SK-N-SH (cell line): ENCODE results near the gene RASGEF1C.
A peak's percentile ranks its signal among the peaks of the same experiment; 100 is the strongest.

Experiments used
- CHD2 ChIP-seq: fragments of 150-350 bp; IDR thresholded peaks from 2 replicates; pipeline ENCODE4 v1.6.1; 2018; ENCODE audit warnings: low read length; ENCODE audit not compliant: partially characterized antibody
- EZH2phosphoT487 ChIP-seq: fragments of 200-600 bp; sonication (generic); IDR thresholded peaks from 2 replicates; pipeline ENCODE4 v1.6.1; 2017; ENCODE audit warnings: low read depth, mixed run types, mild to moderate bottlenecking, antibody characterized with exemption, moderate library complexity, borderline replicate concordance
- FOXM1 ChIP-seq: IDR thresholded peaks from 2 replicates; pipeline ENCODE4 v1.4.0; 2012; ENCODE audit warnings: low read depth, mild to moderate bottlenecking
- MXI1 ChIP-seq: IDR thresholded peaks from 2 replicates; pipeline ENCODE4 v1.6.1; 2012; ENCODE audit warnings: mild to moderate bottlenecking, low read depth, low read length, improper control_type of control experiment
- NFIC ChIP-seq: IDR thresholded peaks from 2 replicates; pipeline ENCODE4 v1.4.0; 2012; ENCODE audit warnings: borderline replicate concordance
- POLR2AphosphoS5 ChIP-seq: IDR thresholded peaks from 2 replicates; pipeline ENCODE4 v1.6.1; 2012; ENCODE audit warnings: low read depth, low read length
- RAD21 ChIP-seq: IDR thresholded peaks from 2 replicates; pipeline ENCODE4 v1.6.1; 2012; ENCODE audit warnings: mild to moderate bottlenecking, low read length
- SIN3A ChIP-seq: IDR thresholded peaks from 2 replicates; pipeline ENCODE4 v1.6.1; 2012; ENCODE audit warnings: low read depth, mild to moderate bottlenecking, low read length, moderate library complexity, borderline replicate concordance
- TF ChIP-seq, protein P1 (sequence below): IDR thresholded peaks from 2 replicates; pipeline ENCODE4 v1.4.0; 2012; ENCODE audit warnings: low read depth
- TF ChIP-seq, protein P2 (sequence below): IDR thresholded peaks from 2 replicates; pipeline ENCODE4 v1.4.0; 2012; ENCODE audit warnings: low read depth, borderline replicate concordance
- TF ChIP-seq, protein P3 (sequence below): fragments of 150-350 bp; IDR thresholded peaks from 2 replicates; pipeline ENCODE4 v1.6.1; 2017; ENCODE audit warnings: antibody characterized with exemption, low read length, low read depth, borderline replicate concordance
- TF ChIP-seq, protein P4 (sequence below): fragments of 200-600 bp; sonication (generic); IDR thresholded peaks from 2 replicates; pipeline ENCODE4 v1.6.1; 2017; ENCODE audit warnings: antibody characterized with exemption, mild to moderate bottlenecking, moderate library complexity

DNA sequence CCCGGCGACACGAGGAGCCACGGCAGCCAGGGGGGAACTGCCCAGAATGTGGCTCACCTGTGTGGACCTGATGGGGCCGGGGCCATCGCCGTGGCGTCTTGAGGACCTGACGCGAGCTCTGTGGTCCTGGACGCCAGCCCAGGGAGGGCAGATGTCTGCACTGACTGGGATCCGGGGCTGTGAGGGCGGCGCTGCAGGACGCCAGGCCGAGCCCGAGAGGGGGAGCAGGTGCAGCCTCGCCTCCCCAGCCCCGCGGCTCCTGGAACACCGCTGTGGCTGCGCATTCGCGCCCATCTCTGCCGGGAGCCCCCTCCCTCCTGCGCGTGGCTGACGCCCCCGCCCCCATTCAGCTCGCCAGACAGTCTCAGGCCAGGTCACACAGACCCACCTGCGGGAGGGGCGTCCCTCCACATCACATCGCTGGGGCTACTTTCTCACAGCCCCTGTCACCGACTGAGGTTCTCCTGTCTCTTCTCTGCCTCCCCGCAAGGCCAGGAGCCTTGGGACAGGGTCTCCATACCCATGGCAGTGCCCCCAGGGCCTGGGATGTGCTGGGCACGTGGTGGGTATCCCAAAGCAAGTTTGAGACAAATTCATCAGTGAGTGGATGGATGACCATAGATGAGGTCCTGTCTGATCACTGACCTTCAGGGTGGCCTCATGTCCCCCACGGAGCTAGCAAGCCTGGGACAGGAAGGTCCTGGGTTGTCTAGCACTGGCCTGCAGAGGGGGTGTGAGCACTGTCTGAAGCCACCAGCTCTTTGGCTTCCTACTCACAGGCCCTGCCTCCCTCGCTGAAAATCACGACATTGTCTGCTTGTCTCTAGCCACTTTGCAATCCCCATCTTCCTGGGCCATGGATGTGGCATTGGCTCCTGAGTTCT lies 47.3 kb downstream of the RASGEF1C start:
- TF ChIP-seq, protein P1, sequence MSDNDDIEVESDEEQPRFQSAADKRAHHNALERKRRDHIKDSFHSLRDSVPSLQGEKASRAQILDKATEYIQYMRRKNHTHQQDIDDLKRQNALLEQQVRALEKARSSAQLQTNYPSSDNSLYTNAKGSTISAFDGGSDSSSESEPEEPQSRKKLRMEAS = no peak
- TF ChIP-seq, protein P2, sequence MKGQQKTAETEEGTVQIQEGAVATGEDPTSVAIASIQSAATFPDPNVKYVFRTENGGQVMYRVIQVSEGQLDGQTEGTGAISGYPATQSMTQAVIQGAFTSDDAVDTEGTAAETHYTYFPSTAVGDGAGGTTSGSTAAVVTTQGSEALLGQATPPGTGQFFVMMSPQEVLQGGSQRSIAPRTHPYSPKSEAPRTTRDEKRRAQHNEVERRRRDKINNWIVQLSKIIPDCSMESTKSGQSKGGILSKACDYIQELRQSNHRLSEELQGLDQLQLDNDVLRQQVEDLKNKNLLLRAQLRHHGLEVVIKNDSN = no peak
- TF ChIP-seq NFIC (no peak), CHD2 (no peak), POLR2AphosphoS5 (no peak), FOXM1 (no peak), MXI1 (no peak), EZH2phosphoT487 (no peak), RAD21 (peak; percentile 66), SIN3A (no peak)
- TF ChIP-seq, protein P3, sequence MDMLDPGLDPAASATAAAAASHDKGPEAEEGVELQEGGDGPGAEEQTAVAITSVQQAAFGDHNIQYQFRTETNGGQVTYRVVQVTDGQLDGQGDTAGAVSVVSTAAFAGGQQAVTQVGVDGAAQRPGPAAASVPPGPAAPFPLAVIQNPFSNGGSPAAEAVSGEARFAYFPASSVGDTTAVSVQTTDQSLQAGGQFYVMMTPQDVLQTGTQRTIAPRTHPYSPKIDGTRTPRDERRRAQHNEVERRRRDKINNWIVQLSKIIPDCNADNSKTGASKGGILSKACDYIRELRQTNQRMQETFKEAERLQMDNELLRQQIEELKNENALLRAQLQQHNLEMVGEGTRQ = no peak
- TF ChIP-seq, protein P4, sequence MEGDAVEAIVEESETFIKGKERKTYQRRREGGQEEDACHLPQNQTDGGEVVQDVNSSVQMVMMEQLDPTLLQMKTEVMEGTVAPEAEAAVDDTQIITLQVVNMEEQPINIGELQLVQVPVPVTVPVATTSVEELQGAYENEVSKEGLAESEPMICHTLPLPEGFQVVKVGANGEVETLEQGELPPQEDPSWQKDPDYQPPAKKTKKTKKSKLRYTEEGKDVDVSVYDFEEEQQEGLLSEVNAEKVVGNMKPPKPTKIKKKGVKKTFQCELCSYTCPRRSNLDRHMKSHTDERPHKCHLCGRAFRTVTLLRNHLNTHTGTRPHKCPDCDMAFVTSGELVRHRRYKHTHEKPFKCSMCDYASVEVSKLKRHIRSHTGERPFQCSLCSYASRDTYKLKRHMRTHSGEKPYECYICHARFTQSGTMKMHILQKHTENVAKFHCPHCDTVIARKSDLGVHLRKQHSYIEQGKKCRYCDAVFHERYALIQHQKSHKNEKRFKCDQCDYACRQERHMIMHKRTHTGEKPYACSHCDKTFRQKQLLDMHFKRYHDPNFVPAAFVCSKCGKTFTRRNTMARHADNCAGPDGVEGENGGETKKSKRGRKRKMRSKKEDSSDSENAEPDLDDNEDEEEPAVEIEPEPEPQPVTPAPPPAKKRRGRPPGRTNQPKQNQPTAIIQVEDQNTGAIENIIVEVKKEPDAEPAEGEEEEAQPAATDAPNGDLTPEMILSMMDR = no peak
